HG03521 (cell line): ENCODE measurements around the gene ZNF467.

Source experiments
- ATAC-seq: cut with Tn5 transposase; IDR thresholded peaks from one replicate; pipeline ENCODE4 v1.9.1; 2021; ENCODE audit warnings: mild to moderate bottlenecking, moderate library complexity; ENCODE audit not compliant: unreplicated experiment

The ZNF467 gene

DNA sequence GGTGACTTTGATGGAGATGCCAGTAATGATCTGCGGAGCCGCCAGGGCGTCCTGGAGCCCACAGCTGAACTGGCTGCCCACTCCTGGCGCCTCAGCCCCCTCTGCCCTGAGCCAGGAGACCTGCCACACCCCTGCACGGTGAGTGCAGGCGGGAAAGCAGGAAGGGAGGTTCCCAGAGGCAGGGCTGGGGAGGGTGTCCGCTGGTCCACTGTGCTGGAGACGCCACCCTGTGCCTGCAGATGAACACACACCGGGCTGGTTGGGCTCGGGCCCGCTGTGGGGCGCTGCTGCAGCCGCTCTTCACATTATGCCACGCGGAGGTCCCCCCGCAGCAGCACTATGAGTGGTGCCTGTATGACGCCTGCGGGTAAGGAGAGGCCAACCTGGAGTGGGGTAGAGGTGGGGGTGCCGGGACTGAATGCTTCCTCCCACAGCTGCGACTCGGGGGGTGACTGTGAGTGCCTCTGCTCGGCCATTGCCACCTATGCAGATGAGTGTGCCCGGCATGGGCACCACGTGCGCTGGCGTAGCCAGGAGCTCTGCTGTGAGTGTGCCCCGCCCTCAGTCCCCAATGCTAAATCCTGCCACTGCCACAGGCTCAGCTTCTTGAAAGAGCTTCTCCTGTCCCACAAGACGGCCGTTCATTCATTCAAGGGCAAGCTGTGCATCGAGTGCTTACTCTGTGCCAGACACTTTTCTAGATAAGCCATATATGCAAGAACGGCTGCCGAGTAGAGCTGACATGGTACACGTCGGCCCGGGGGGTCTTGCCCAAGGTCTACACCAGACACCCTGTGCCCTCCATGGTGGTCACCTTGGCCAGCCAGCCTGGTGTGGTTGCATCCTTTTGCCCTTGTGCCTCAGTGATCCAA lies 14.3 kb upstream of the ZNF467 start:
- ATAC-seq, result no peak

GRCh38 chr7:149785983-149786382 lies 12.6 kb upstream of the ZNF467 start:
- no peak for ATAC-seq

DNA sequence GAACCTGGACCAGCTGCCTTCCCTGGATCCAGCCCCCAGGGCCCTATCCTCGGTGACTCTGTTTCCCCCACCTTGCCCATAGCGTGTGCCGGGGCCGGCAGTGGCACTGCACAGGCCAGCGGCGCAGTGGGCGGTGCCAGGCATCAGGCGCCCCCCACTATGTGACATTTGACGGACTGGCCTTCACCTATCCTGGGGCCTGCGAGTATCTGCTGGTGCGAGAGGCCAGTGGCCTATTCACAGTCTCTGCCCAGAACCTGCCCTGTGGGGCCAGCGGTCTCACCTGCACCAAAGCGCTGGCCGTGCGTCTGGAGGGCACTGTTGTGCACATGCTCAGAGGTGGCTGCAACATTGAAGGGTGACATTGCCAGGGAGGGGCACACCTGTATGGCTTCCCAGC lies 12.0 kb upstream of the ZNF467 start:
- no peak for ATAC-seq

- no peak for ATAC-seq
These were observed 10.8 kb upstream of the ZNF467 start for GRCh38 chr7:149784251-149784608.

GRCh38 chr7:149783386-149784250 lies 10.2 kb upstream of the ZNF467 start:
- ATAC-seq, result no peak

DNA sequence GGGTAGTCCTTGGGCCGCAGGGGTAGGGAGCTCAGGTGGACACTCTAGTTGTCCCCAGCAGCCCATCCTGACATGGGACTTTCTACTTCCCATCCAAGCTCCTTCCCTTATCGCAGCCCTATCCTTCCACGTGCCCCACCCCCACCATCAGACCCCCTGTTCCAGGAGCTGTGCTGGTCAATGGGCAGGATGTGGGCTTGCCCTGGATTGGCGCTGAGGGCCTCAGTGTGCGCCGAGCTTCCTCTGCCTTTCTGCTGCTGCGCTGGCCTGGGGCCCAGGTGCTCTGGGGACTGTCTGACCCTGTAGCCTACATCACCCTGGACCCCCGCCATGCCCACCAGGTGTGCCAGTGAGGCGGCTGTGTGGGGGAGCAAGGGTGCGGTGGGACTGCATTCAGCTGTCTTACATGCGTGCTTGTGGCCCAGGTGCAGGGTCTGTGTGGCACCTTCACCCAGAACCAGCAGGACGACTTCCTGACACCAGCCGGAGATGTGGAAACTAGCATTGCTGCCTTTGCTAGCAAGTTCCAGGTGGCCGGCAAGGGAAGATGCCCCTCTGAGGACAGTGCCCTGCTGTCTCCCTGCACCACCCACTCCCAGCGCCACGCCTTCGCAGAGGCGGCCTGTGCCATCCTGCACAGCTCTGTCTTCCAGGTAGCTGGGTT lies 9.4 kb upstream of the ZNF467 start:
- ATAC-seq, result no peak

GRCh38 chr7:149781921-149782320 lies 8.5 kb upstream of the ZNF467 start:
- ATAC-seq, result no peak

- no peak for ATAC-seq
These were observed 7.4 kb upstream of the ZNF467 start for GRCh38 chr7:149780636-149781419.

- ATAC-seq, result no peak
These were observed 6.7 kb upstream of the ZNF467 start for GRCh38 chr7:149780056-149780455.

DNA sequence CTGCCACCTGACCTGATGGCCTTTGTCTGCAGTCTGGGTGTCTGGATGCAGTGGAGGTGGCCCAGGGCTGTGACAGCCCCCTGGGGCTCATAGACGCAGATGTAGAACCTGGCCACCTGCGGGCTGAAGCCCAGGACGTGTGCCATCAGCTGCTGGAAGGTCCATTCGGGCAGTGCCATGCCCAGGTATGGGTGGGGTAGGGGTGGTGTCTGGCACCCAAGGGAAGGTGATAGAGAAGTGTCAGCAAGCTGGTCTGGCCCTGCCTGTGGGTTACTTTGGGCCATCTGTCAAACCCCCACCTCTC lies 6.1 kb upstream of the ZNF467 start:
- no peak for ATAC-seq

DNA sequence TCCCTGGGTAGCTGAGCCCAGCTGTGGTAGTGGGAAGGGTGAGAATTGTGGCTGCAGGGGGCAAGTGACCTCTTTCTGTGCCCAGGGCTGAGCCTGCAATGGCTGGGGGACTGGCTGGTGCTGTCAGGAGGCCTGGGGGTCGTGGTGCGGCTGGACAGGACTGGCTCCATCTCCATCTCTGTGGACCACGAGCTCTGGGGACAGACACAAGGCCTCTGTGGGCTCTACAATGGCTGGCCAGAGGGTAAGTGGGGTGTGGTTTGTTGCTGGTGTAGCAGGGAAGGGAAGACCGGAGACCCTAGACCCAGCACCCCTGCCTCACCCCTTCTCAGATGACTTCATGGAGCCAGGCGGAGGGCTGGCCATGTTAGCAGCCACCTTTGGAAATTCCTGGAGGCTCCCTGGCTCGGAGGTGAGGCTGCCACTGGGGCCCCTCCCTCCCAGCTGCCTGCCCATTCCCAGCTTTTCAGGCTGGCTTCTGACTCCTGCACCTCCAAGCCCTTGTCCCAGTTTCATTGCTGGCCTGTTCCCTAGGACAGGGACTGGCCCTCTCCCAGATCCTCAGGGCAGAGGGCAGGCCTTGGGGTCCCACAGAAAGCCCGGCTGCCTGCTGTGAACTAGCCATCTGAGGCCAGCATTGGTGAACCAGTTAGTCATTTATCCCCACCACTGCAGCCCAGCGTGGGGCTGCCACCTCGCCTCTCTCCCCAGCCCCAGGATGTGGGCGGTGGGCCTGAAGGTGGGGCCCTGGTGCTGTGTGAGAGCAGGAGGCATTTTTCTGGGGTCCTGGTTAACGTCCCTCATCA lies 5.5 kb upstream of the ZNF467 start:
- no peak for ATAC-seq

GRCh38 chr7:149778327-149778637 lies 4.9 kb upstream of the ZNF467 start:
- no peak for ATAC-seq

DNA sequence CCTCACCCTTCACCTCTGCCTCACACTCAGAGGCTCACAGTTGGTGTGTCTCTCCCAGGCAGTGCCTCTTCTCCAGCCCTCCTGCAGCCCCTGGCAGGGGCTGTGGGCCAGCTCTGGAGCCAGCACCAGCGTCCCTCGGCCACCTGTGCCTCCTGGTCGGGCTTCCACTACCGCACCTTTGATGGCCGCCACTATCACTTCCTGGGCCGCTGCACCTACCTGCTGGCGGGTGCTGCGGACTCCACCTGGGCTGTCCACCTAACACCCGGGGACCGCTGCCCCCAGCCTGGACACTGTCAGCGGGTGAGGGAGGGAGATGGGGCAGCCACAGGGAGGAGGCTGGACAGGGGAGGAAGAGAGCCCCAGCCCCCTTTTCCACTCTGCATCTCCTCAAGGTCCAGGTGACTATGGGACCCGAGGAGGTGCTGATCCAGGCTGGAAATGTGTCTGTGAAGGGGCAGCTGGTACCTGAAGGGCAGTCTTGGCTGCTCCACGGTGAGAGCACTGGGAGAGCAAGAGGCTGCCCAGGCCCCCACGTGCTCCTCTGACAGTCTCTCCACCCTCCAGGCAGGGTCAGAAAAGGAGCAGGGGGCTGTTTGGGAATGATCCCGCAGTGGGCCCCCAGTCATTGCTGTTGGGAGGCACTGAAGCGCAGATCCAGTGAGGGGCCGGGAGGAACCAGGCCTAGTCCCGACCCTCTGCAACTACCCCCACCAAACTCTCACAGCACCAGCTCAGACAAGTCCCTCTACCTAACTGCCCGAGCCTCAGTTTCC lies 4.4 kb upstream of the ZNF467 start:
- ATAC-seq, result no peak

DNA sequence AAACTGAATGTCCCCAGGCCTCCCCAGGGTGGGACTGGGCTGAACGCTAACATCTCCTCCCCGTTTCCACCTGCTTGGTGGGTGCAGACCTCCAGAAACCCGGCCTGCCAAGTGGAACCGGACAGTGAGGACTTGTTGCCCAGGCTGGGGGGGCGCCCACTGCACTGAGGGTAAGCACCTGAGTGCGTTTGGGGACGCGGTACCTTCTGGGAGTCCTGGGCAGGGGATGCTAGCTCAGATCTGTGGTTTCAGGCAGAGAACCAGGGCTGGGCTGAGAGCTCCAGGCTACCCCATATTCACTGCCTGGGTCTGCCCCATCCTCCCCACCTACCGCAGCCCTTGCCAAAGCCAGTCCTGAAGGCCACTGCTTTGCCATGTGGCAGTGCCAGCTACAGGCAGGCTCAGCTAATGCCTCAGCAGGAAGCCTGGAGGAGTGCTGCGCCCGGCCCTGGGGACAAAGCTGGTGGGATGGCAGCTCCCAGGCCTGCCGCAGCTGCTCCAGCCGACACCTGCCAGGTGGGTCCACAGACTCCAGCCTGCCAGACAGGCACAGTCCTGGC lies 3.5 kb upstream of the ZNF467 start:
- no peak for ATAC-seq

GRCh38 chr7:149776289-149776688 lies 2.9 kb upstream of the ZNF467 start:
- ATAC-seq, result no peak

DNA sequence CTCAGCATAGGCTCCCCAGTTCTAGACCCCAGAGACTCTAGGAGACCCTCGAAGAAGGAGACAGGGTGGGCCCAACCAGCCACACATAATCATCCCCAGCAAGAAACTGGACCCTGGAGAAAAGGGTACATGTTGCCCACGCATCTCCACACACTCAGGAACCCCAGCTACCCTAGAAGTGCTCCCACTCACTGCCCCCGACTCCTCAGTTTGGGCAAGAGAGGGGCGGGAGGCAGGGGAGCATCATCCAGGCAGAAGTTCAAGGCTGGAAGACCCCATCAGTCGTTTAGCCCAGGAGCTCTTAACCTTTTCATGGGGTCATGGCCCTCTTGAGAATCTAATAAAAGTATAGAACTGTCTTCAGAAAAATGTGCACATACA lies 1.8 kb upstream of the ZNF467 start:
- no peak for ATAC-seq

DNA sequence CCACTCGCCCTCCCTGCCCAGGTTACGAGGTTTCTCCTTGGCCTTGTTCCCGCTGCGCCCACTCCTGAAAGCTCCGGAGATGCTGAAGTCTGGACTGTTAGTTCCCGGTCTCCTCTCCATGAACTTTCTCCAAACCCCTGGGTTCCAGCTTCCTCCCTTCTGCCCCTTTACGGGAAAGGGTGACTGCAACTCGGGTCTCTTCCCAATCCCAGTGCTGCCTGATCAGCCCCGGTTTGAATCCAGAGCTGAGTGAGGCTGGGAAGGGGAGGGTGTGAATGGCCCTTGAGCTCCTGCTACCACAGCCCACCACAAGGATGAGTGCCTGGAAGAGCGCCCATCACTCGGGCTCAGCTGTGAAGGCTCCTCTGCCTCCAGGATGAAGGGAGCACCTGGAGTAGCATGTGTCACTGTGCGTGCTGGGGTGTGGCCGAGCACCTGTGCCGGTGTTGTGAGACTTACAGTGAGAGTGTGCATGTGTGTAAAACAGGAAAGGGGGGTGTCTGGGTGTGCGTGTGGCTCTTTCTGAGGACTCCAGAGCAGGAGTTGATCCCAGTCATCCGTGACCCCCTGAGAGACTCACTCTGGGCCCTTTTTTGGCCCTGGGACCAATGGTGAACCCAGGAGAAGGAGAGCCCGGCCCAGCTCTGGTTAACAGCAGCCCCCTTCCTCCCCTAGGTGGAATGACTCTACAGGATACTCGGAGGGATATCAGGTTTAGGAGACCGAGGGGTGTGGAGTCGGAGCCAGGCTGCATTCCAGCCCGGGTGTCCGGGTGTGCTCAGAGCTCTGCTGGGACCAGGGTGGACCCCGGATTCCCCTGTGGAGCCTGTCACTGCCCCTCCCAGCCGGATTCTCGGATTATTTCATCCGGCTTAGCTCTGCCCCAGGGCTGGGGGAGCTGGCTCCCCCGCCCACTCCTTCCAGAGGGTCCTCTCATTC lies 1.1 kb upstream of the ZNF467 start:
- ATAC-seq, result no peak

- no peak for ATAC-seq
These were observed 393 bp downstream of the ZNF467 start for GRCh38 chr7:149772956-149773434.
